Uterus (tissue), 2 donors: ENCODE results near the gene CRY1.
"Not testable (repeated sequence)": the region's sequence is repeated elsewhere in the genome, so short reads cannot be mapped to it uniquely, and the experiment has no call there.

Source experiments
- CTCF ChIP-seq, 4 experiments: fragments of 200-600 bp in 2 of 4; fragments of 450-650 bp in 2 of 4; sonication (generic) in 2 of 4; IDR thresholded peaks; one replicate each; pipeline ENCODE4 v1.5.1; 2016 to 2019; ENCODE audit warnings: antibody characterized with exemption in 4 of 4, mild to moderate bottlenecking in 2 of 4, moderate library complexity in 1 of 4
- POLR2A ChIP-seq, 2 donors: fragments of 450-650 bp; IDR thresholded peaks; one replicate each; pipeline ENCODE4 v1.6.1; 2016; ENCODE audit warnings: antibody characterized with exemption in 2 of 2, mild to moderate bottlenecking in 1 of 2, moderate library complexity in 1 of 2

DNA sequence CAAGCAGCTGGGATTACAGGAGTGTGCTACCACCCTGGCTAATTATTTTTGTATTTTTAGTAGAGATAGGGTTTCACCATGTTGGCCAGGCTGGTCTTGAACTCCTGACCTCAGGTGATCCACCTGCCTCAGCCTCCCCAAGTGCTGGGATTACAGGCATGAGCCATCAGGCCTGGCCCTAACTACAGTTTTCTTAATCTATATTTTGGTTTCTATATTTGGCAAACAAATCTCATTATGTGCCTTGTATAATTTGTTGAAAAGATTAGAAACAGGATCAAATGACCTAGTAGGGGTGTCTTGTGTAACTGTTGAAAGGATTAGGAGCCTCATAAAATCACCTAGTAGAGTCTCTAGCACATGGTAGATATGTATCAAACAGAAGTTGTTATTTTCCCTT lies 67.0 kb downstream of the CRY1 start:
- TF ChIP-seq CTCF, POLR2A (IDR thresholded peaks at IDR 0.05): not testable (repeated sequence)
